Immature natural killer cell (primary cell): ENCODE data around the gene ZNF831. TPM values are rescaled to one million over a fixed set of nuclear protein-coding genes. Genes with fewer than 3 reads are reported as not detected.

ENCODE experiments used
- DNase-seq, 3 donors: peaks; one replicate each; pipeline ENCODE4 v3.0.0; 2022; ENCODE audit warnings: mixed read lengths in 1 of 3
- H3K27ac Mint-ChIP-seq, 6 donors: one replicate each; pipeline ENCODE4 v1.8.0; 2020; ENCODE audit warnings: mixed read lengths in 6 of 6, mild to moderate bottlenecking in 5 of 6, inconsistent platforms in 4 of 6, moderate library complexity in 3 of 6
- H3K27me3 Mint-ChIP-seq, 3 donors: one replicate each; pipeline ENCODE4 v1.8.0; 2020 to 2021; ENCODE audit warnings: low read depth in 3 of 3, mild to moderate bottlenecking in 3 of 3, mixed read lengths in 3 of 3, moderate library complexity in 3 of 3, inconsistent platforms in 1 of 3
- H3K36me3 Mint-ChIP-seq, 3 donors: one replicate each; pipeline ENCODE4 v1.8.0; 2020; ENCODE audit warnings: mixed read lengths in 3 of 3, inconsistent platforms in 2 of 3, mild to moderate bottlenecking in 2 of 3
- H3K4me1 Mint-ChIP-seq, 2 donors: one replicate each; pipeline ENCODE4 v1.8.0; 2020; ENCODE audit warnings: inconsistent platforms in 2 of 2, mild to moderate bottlenecking in 2 of 2, mixed read lengths in 2 of 2, moderate library complexity in 1 of 2
- H3K4me3 Mint-ChIP-seq, 5 donors: one replicate each; pipeline ENCODE4 v1.8.0; 2020; ENCODE audit warnings: mild to moderate bottlenecking in 5 of 5, mixed read lengths in 5 of 5, inconsistent platforms in 3 of 5, moderate library complexity in 3 of 5
- H3K9me3 Mint-ChIP-seq, 6 donors: one replicate each; pipeline ENCODE4 v1.8.0; 2020; ENCODE audit warnings: mild to moderate bottlenecking in 6 of 6, mixed read lengths in 6 of 6, inconsistent platforms in 4 of 6, moderate library complexity in 3 of 6
- polyA plus RNA-seq, 3 donors: library from polyadenylated mRNA; unstranded; fragments of 300-500 nt; fragmentation: Illumina TruSeq; gene quantifications; one replicate each; pipeline ENCODE4 v1.2.3, GENCODE V29; 2021

ZNF831 gene
- polyA plus RNA-seq, 3 donors from 2014 or later, result 0.59 to 8.4 (median 2.0) TPM

GRCh38 chr20:59246691-59247400 is 83.2 kb downstream of the ZNF831 start:
- Mint-ChIP-seq H3K9me3 (no peaks in the 10 kb centered on the region), H3K4me1 (peaks cover 27 to 69% of the 10 kb centered on the region in 2 donors), H3K4me3 (no peak overlapping the region), H3K27ac (peak overlapping the region in 1 of 6 donors; percentile 47), H3K27me3 (peaks cover 0 to 3% (median 2%) of the 10 kb centered on the region in 3 donors), H3K36me3 (peaks cover 39 to 85% (median 57%) of the 10 kb centered on the region in 3 donors)
- no peak for DNase-seq

GRCh38 chr20:59247731-59248684 is 84.4 kb downstream of the ZNF831 start:
- no peaks in the 10 kb centered on the region for H3K9me3 Mint-ChIP-seq
- peaks cover 0 to 3% (median 2%) of the 10 kb centered on the region in 3 donors for H3K27me3 Mint-ChIP-seq
- peak overlapping the region in 4 of 6 donors; percentile 4 to 62 (median 23) for H3K27ac Mint-ChIP-seq
- no peak overlapping the region for H3K4me3 Mint-ChIP-seq
- DNase-seq, result no peak
- peaks cover 40 to 85% (median 63%) of the 10 kb centered on the region in 3 donors for H3K36me3 Mint-ChIP-seq
- H3K4me1 Mint-ChIP-seq, result peaks cover 31 to 69% of the 10 kb centered on the region in 2 donors

DNA sequence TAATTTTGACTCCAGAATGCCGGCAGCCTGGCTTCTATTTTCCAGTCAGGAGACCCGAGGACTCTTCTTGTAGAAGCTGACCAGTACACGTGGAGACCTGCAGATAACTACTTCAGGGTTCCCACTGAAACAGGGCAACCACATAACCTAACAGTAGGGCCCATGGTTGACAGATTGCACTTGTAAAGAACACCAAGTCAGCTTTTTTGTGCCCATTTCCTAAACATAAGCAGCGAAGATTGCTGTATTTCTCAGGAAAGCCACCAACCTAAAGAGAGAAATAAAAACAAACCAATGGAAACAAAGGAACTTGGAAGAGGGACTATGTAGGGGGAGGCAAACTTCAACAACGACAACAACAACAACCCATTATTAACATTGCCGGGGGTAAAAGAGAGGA is 86.7 kb downstream of the ZNF831 start:
- H3K27me3 Mint-ChIP-seq, result peaks cover 0 to 3% (median 0%) of the 10 kb centered on the region in 3 donors
- H3K36me3 Mint-ChIP-seq, result peaks cover 45 to 84% (median 53%) of the 10 kb centered on the region in 3 donors
- H3K27ac Mint-ChIP-seq, result peak overlapping the region in 1 of 6 donors; percentile 28
- no peaks in the 10 kb centered on the region for H3K9me3 Mint-ChIP-seq
- DNase-seq, result no peak
- H3K4me1 Mint-ChIP-seq, result peaks cover 49 to 74% of the 10 kb centered on the region in 2 donors
- H3K4me3 Mint-ChIP-seq, result no peak overlapping the region

- H3K4me1 Mint-ChIP-seq, result peaks cover 55 to 82% of the 10 kb centered on the region in 2 donors
- peaks cover 0 to 3% (median 0%) of the 10 kb centered on the region in 3 donors for H3K27me3 Mint-ChIP-seq
- peak overlapping the region; percentile 79 to 90 (median 86) for H3K27ac Mint-ChIP-seq
- peaks cover 41 to 71% (median 42%) of the 10 kb centered on the region in 3 donors for H3K36me3 Mint-ChIP-seq
- peak; percentile 31 to 36 (median 32) for DNase-seq
- H3K4me3 Mint-ChIP-seq, result peak overlapping the region; percentile 56 to 64 (median 60)
- H3K9me3 Mint-ChIP-seq, result no peaks in the 10 kb centered on the region
Observed at GRCh38 chr20:59253325-59253724, 89.7 kb downstream of the ZNF831 start.

- Mint-ChIP-seq H3K4me3 (peak overlapping the region; percentile 56 to 70 (median 60)), H3K4me1 (peaks cover 58 to 82% of the 10 kb centered on the region in 2 donors), H3K27ac (peak overlapping the region; percentile 79 to 90 (median 86)), H3K36me3 (peaks cover 37 to 66% (median 41%) of the 10 kb centered on the region in 3 donors), H3K9me3 (no peaks in the 10 kb centered on the region), H3K27me3 (peaks cover 0 to 2% (median 0%) of the 10 kb centered on the region in 3 donors)
- DNase-seq, result peak; percentile 38 to 39 (median 39)
Observed at GRCh38 chr20:59253779-59254319, 90.2 kb downstream of the ZNF831 start.

DNA sequence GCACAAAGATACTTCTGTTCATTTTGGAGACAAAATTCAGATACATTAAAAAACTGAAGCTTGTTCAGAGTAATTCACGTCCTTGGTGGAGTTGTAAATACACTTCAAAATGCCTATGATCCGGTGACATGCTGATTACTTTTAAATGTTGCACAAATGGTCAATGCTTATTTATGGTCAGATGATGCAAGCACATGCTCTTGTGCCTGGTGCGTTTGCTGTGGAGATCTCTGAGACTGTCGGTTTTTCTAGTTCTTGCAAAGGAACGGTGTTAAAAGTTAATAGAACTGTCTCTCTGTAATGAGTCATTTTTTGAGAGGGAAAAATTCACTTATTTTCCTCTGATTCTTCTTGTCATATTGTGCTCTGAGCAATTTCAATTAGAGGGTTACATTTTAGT is 91.6 kb downstream of the ZNF831 start:
- peaks cover 0 to 2% (median 0%) of the 10 kb centered on the region in 3 donors for H3K27me3 Mint-ChIP-seq
- H3K4me1 Mint-ChIP-seq, result peaks cover 64 to 86% of the 10 kb centered on the region in 2 donors
- no peak for DNase-seq
- no peaks in the 10 kb centered on the region for H3K9me3 Mint-ChIP-seq
- no peak overlapping the region for H3K4me3 Mint-ChIP-seq
- H3K27ac Mint-ChIP-seq, result peak overlapping the region in 2 of 6 donors; percentile 24 to 72
- H3K36me3 Mint-ChIP-seq, result peaks cover 25 to 52% (median 39%) of the 10 kb centered on the region in 3 donors

DNA sequence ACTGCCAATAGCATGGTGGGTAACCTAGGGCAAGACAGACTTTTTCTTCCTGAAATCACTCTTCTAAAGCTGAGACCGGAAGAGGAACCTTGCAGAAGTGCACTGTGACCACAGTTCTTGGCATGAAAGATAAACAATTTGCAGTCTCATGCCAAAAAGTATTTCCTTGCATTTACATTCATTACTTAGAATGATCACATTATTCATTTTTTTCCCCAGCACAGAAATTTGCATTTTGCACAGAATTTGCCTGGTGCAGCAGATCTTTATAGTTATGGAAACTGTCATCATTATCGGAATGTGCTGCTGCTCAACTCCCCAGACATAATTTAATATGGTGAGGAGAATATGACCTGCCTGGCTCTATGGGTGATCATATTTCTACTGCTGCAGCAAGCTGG is 94.6 kb downstream of the ZNF831 start:
- Mint-ChIP-seq H3K4me3 (peak overlapping the region in 3 of 5 donors; percentile 3 to 52 (median 14)), H3K4me1 (peaks cover 47 to 67% of the 10 kb centered on the region in 2 donors), H3K36me3 (peaks cover 5 to 27% (median 22%) of the 10 kb centered on the region in 3 donors), H3K27me3 (peaks cover 0 to 3% (median 2%) of the 10 kb centered on the region in 3 donors), H3K27ac (peak overlapping the region; percentile 25 to 79 (median 54)), H3K9me3 (no peaks in the 10 kb centered on the region)
- no peak for DNase-seq

- H3K9me3 Mint-ChIP-seq, result no peaks in the 10 kb centered on the region
- H3K4me3 Mint-ChIP-seq, result no peak overlapping the region
- H3K27ac Mint-ChIP-seq, result no peak overlapping the region
- DNase-seq, result no peak
- peaks cover 0 to 4% (median 3%) of the 10 kb centered on the region in 3 donors for H3K27me3 Mint-ChIP-seq
- H3K36me3 Mint-ChIP-seq, result peaks cover 0 to 16% (median 10%) of the 10 kb centered on the region in 3 donors
- H3K4me1 Mint-ChIP-seq, result peaks cover 29 to 50% of the 10 kb centered on the region in 2 donors
Observed at GRCh38 chr20:59259946-59260345, 96.3 kb downstream of the ZNF831 start.

GRCh38 chr20:59265298-59265697 is 101.7 kb downstream of the ZNF831 start:
- no peak overlapping the region for H3K27ac Mint-ChIP-seq
- peaks cover 25 to 29% of the 10 kb centered on the region in 2 donors for H3K4me1 Mint-ChIP-seq
- no peak overlapping the region for H3K4me3 Mint-ChIP-seq
- DNase-seq, result no peak
- H3K9me3 Mint-ChIP-seq, result peaks cover 0 to 9% (median 2%) of the 10 kb centered on the region in 6 donors
- H3K27me3 Mint-ChIP-seq, result peaks cover 6 to 12% (median 10%) of the 10 kb centered on the region in 3 donors
- peaks cover 0 to 7% (median 4%) of the 10 kb centered on the region in 3 donors for H3K36me3 Mint-ChIP-seq

DNA sequence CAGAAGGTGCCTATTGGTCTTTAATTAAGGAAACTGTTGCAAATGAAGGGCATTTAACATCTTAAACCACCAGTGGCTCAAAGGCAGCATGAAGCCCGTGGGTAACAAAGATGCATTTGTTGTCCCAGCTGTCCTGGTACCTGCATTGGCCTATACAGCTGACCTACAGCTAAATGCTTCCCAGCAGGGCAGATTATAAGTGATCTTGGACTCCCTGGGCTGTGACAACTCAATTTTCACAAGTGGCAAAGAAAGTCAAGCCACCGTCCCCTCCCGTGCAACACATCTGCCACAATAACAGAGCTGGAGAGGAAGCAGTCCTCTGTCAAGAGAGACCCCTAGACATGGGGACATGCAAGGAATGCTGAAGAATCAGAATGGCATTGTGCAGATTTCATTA is 105.2 kb downstream of the ZNF831 start:
- H3K27ac Mint-ChIP-seq, result peak overlapping the region in 1 of 6 donors; percentile 0
- peak overlapping the region in 4 of 5 donors; percentile 29 to 76 (median 58) for H3K4me3 Mint-ChIP-seq
- peaks cover 5 to 12% (median 10%) of the 10 kb centered on the region in 3 donors for H3K27me3 Mint-ChIP-seq
- peaks cover 0 to 7% (median 4%) of the 10 kb centered on the region in 3 donors for H3K36me3 Mint-ChIP-seq
- peaks cover 27 to 29% of the 10 kb centered on the region in 2 donors for H3K4me1 Mint-ChIP-seq
- peaks cover 0 to 9% (median 2%) of the 10 kb centered on the region in 6 donors for H3K9me3 Mint-ChIP-seq
- DNase-seq, result no peak

- H3K27me3 Mint-ChIP-seq, result peaks cover 5 to 12% (median 7%) of the 10 kb centered on the region in 3 donors
- H3K4me1 Mint-ChIP-seq, result peaks cover 33 to 35% of the 10 kb centered on the region in 2 donors
- no peak overlapping the region for H3K27ac Mint-ChIP-seq
- H3K4me3 Mint-ChIP-seq, result peak overlapping the region in 4 of 5 donors; percentile 29 to 76 (median 49)
- H3K36me3 Mint-ChIP-seq, result peaks cover 0 to 7% (median 4%) of the 10 kb centered on the region in 3 donors
- H3K9me3 Mint-ChIP-seq, result peaks cover 0 to 9% (median 2%) of the 10 kb centered on the region in 6 donors
- DNase-seq, result no peak
Observed at GRCh38 chr20:59269411-59270025, 105.9 kb downstream of the ZNF831 start.

DNA sequence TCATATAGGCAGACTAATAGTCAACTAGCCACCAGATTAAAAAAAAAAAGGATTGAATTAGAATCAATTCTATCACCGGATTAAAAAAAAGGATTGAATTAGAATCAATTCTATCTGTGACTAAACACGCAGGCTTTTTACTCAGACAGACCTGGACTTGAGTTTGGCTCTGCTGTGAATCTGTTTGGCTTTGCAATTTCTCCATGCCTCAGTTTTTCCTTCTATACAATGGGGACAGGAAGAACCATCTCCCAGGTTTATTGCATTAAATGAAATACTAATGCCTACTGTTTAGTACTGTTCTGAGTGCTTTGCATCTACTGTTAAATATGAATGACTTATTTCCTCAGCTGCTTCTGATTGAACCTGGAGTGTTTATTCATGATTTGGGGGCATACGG is 106.8 kb downstream of the ZNF831 start:
- peaks cover 38% of the 10 kb centered on the region in 2 donors for H3K4me1 Mint-ChIP-seq
- H3K27me3 Mint-ChIP-seq, result peaks cover 5 to 11% (median 7%) of the 10 kb centered on the region in 3 donors
- no peak for DNase-seq
- no peak overlapping the region for H3K27ac Mint-ChIP-seq
- peaks cover 0 to 7% (median 4%) of the 10 kb centered on the region in 3 donors for H3K36me3 Mint-ChIP-seq
- peaks cover 0 to 9% (median 2%) of the 10 kb centered on the region in 6 donors for H3K9me3 Mint-ChIP-seq
- no peak overlapping the region for H3K4me3 Mint-ChIP-seq
